Stimulated activated CD8-positive, alpha-beta memory T cell treated with anti-CD3 and anti-CD28 coated beads, Interleukin-4, amount 100 ng/mL, for 24 hours (primary cell): ENCODE measurements around the gene CALML3.

Experiments
- DNase-seq: peaks from one replicate; pipeline ENCODE4 v3.0.0-alpha.2; 2020; ENCODE audit warnings: low read depth

Gene CALML3

GRCh38 chr10:5506751-5507648 is 17.8 kb upstream of the CALML3 start:
- no peak for DNase-seq

- no peak for DNase-seq
Observed at GRCh38 chr10:5507649-5508131, 17.1 kb upstream of the CALML3 start.

GRCh38 chr10:5508161-5508604 is 16.6 kb upstream of the CALML3 start:
- DNase-seq, result no peak

- DNase-seq, result no peak
Observed at GRCh38 chr10:5508786-5509185, 16.0 kb upstream of the CALML3 start.

- no peak for DNase-seq
Observed at GRCh38 chr10:5509236-5509635, 15.5 kb upstream of the CALML3 start.

- no peak for DNase-seq
Observed at GRCh38 chr10:5509691-5510090, 15.1 kb upstream of the CALML3 start.

- no peak for DNase-seq
Observed at GRCh38 chr10:5510281-5511072, 14.3 kb upstream of the CALML3 start.

GRCh38 chr10:5511231-5511884 is 13.4 kb upstream of the CALML3 start:
- DNase-seq, result no peak

GRCh38 chr10:5511885-5512280 is 12.9 kb upstream of the CALML3 start:
- DNase-seq, result no peak

- DNase-seq, result no peak
Observed at GRCh38 chr10:5512331-5512730, 12.4 kb upstream of the CALML3 start.

GRCh38 chr10:5512881-5513612 is 11.7 kb upstream of the CALML3 start:
- peak; percentile 6 for DNase-seq

GRCh38 chr10:5514226-5514850 is 10.4 kb upstream of the CALML3 start:
- no peak for DNase-seq

- DNase-seq, result no peak
Observed at GRCh38 chr10:5515948-5516761, 8.6 kb upstream of the CALML3 start.

GRCh38 chr10:5517546-5517945 is 7.2 kb upstream of the CALML3 start:
- DNase-seq, result no peak

GRCh38 chr10:5518143-5518542 is 6.6 kb upstream of the CALML3 start:
- no peak for DNase-seq

GRCh38 chr10:5519054-5519453 is 5.7 kb upstream of the CALML3 start:
- no peak for DNase-seq

GRCh38 chr10:5522913-5523560 is 1.7 kb upstream of the CALML3 start:
- no peak for DNase-seq

GRCh38 chr10:5523796-5524574 is 776 bp upstream of the CALML3 start:
- no peak for DNase-seq
